ENCODE results near the gene MTMR11. TPM values are rescaled to one million over a fixed set of nuclear protein-coding genes. Genes with fewer than 3 reads are reported as not detected.

The MTMR11 gene
- total and polyA plus RNA-seq, 9 of the 15 experiments (the other 6 are each of a cell fraction or from before 2014, with no cell fraction given), result 0.09 to 1.6 (median 0.51) TPM

DNA sequence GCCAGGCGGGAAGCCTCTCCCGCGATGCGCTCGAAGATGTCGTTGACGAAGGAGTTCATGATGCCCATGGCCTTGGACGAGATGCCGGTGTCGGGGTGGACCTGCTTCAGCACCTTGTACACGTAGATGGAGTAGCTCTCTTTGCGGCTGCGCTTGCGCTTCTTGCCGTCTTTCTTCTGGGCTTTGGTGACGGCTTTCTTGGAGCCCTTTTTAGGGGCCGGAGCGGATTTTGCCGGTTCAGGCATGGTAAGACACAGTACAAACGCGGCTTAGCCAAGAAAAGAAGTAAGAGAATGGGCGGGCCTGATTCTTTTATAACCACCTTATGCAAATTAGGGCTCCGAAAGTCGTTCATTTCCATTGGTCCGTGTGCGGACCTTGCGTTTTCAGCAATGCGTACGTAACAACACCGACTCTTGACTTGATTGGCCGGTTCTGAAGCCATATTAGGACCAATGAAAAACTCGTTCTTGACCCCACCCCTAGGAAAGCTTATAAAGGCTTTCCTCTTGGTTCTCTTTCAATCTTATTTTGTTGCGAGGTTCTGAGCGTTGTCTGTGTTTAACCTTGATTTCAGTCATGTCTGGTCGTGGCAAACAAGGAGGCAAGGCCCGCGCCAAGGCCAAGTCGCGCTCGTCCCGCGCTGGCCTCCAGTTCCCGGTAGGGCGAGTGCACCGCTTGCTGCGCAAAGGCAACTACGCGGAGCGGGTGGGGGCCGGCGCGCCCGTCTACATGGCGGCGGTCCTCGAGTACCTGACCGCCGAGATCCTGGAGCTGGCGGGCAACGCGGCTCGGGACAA is 50.1 kb downstream of the MTMR11 start (continued):
- TF ChIP-seq, protein P1, sequence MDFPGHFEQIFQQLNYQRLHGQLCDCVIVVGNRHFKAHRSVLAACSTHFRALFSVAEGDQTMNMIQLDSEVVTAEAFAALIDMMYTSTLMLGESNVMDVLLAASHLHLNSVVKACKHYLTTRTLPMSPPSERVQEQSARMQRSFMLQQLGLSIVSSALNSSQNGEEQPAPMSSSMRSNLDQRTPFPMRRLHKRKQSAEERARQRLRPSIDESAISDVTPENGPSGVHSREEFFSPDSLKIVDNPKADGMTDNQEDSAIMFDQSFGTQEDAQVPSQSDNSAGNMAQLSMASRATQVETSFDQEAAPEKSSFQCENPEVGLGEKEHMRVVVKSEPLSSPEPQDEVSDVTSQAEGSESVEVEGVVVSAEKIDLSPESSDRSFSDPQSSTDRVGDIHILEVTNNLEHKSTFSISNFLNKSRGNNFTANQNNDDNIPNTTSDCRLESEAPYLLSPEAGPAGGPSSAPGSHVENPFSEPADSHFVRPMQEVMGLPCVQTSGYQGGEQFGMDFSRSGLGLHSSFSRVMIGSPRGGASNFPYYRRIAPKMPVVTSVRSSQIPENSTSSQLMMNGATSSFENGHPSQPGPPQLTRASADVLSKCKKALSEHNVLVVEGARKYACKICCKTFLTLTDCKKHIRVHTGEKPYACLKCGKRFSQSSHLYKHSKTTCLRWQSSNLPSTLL (IDR thresholded peaks at IDR 0.05), result peak; percentile 40
- peak; percentile 94 for TF ChIP-seq PHB (CRISPR knock-in tag; IDR thresholded peaks at IDR 0.05)
- peak; percentile 90 for TF ChIP-seq FIP1L1 (IDR thresholded peaks at IDR 0.05; ENCODE audit: low read depth, low read length, poor library complexity, severe bottlenecking)
- peak; percentile 20; the same call in 1 of the 2 replicates for TF ChIP-seq CEBPG (CRISPR knock-in tag; IDR thresholded peaks at IDR 0.05)
- no peak for TF ChIP-seq CEBPG (tag; conservative IDR thresholded peaks at IDR 0.05 in 1 of 2, IDR thresholded peaks at IDR 0.05 in 1 of 2)
- TF ChIP-seq ZNF717 (CRISPR knock-in tag; IDR thresholded peaks at IDR 0.05), result peak; percentile 36; the same call in 1 of the 2 replicates
- TF ChIP-seq ZNF77 (CRISPR knock-in tag; IDR thresholded peaks at IDR 0.05), result no peak
- no peak for TF ChIP-seq DMBX1 (CRISPR knock-in tag; IDR thresholded peaks at IDR 0.05; ENCODE audit: borderline replicate concordance)
- TF ChIP-seq ZFX (CRISPR knock-in tag; IDR thresholded peaks at IDR 0.05), result peak; percentile 97
- TF ChIP-seq HMG20A (CRISPR knock-in tag; conservative IDR thresholded peaks at IDR 0.05), result no peak
- TF ChIP-seq ZNF551 (CRISPR knock-in tag; IDR thresholded peaks at IDR 0.05), result no peak
- TF ChIP-seq, protein P2, sequence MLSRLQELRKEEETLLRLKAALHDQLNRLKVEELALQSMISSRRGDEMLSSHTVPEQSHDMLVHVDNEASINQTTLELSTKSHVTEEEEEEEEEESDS (CRISPR knock-in tag; IDR thresholded peaks at IDR 0.05), result no peak
- peak; percentile 95; the same call in 1 of the 2 replicates for TF ChIP-seq ILF3 (IDR thresholded peaks at IDR 0.05; ENCODE audit: borderline replicate concordance)
- peak; percentile 74 for TF ChIP-seq CCNT2 (IDR thresholded peaks at IDR 0.05; ENCODE audit: borderline replicate concordance, extremely low read depth, insufficient read length, low read depth, low read length)
- no peak for TF ChIP-seq HDAC2 (IDR thresholded peaks at IDR 0.05)
- no peak for TF ChIP-seq MTA2 (IDR thresholded peaks at IDR 0.05; ENCODE audit: low read depth)
- peak; percentile 16; the same call in 1 of the 2 replicates for TF ChIP-seq TOE1 (IDR thresholded peaks at IDR 0.05; ENCODE audit: borderline replicate concordance)
- peak; percentile 92 for TF ChIP-seq TOE1 (CRISPR knock-in tag; IDR thresholded peaks at IDR 0.05; ENCODE audit: borderline replicate concordance, low read depth)
- TF ChIP-seq, protein P3, sequence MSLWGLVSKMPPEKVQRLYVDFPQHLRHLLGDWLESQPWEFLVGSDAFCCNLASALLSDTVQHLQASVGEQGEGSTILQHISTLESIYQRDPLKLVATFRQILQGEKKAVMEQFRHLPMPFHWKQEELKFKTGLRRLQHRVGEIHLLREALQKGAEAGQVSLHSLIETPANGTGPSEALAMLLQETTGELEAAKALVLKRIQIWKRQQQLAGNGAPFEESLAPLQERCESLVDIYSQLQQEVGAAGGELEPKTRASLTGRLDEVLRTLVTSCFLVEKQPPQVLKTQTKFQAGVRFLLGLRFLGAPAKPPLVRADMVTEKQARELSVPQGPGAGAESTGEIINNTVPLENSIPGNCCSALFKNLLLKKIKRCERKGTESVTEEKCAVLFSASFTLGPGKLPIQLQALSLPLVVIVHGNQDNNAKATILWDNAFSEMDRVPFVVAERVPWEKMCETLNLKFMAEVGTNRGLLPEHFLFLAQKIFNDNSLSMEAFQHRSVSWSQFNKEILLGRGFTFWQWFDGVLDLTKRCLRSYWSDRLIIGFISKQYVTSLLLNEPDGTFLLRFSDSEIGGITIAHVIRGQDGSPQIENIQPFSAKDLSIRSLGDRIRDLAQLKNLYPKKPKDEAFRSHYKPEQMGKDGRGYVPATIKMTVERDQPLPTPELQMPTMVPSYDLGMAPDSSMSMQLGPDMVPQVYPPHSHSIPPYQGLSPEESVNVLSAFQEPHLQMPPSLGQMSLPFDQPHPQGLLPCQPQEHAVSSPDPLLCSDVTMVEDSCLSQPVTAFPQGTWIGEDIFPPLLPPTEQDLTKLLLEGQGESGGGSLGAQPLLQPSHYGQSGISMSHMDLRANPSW (CRISPR knock-in tag; IDR thresholded peaks at IDR 0.05), result peak; percentile 52; the same call in 1 of the 2 replicates
- peak; percentile 87 for TF ChIP-seq RBM22 (IDR thresholded peaks at IDR 0.05; ENCODE audit: low read depth, low read length, poor library complexity, severe bottlenecking)
- TF ChIP-seq MCM5 (IDR thresholded peaks at IDR 0.05; ENCODE audit: low read depth), result no peak
- TF ChIP-seq, protein P4, sequence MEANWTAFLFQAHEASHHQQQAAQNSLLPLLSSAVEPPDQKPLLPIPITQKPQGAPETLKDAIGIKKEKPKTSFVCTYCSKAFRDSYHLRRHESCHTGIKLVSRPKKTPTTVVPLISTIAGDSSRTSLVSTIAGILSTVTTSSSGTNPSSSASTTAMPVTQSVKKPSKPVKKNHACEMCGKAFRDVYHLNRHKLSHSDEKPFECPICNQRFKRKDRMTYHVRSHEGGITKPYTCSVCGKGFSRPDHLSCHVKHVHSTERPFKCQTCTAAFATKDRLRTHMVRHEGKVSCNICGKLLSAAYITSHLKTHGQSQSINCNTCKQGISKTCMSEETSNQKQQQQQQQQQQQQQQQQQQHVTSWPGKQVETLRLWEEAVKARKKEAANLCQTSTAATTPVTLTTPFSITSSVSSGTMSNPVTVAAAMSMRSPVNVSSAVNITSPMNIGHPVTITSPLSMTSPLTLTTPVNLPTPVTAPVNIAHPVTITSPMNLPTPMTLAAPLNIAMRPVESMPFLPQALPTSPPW (CRISPR knock-in tag; IDR thresholded peaks at IDR 0.05), result peak; percentile 54; the same call in 1 of the 2 replicates

Data from K562 (cell line).